Neutrophil (primary cell): ENCODE measurements around the gene TMSB4X.

Experiments used
- H3K27ac ChIP-seq: fragments of 200-600 bp; sonication (generic); 2 replicates; pipeline ENCODE4 v1.5.1; 2016; ENCODE audit warnings: mild to moderate bottlenecking, moderate library complexity
- H3K27me3 ChIP-seq: fragments of 200-600 bp; sonication (generic); 2 replicates; pipeline ENCODE4 v1.6.0; 2016; ENCODE audit warnings: mild to moderate bottlenecking
- H3K36me3 ChIP-seq: fragments of 200-600 bp; sonication (generic); 2 replicates; pipeline ENCODE4 v1.5.1; 2017
- H3K4me1 ChIP-seq, 2 experiments: fragments of 200-600 bp in 1 of 2; sonication (generic) in 1 of 2; 1 replicate in 1 of 2; 2 replicates in 1 of 2; pipeline versions ENCODE4 v1.5.1 to v1.6.1; 2013 to 2016; ENCODE audit warnings: low read depth in 1 of 2, low read length in 1 of 2, mild to moderate bottlenecking in 1 of 2, moderate library complexity in 1 of 2; ENCODE audit not compliant: control insufficient read depth in 1 of 2, insufficient read depth in 1 of 2
- H3K4me3 ChIP-seq, 2 experiments: fragments of 200-600 bp in 1 of 2; sonication (generic) in 1 of 2; 1 replicate in 1 of 2; 2 replicates in 1 of 2; pipeline ENCODE4 v1.5.1; 2013 to 2016; ENCODE audit warnings: low read depth in 1 of 2, low read length in 1 of 2, mild to moderate bottlenecking in 1 of 2, moderate library complexity in 1 of 2
- H3K9me3 ChIP-seq: fragments of 200-600 bp; sonication (generic); 2 replicates; pipeline ENCODE4 v1.5.1; 2016
- TF ChIP-seq, protein P1 (sequence below): fragments of 200-600 bp; sonication (generic); IDR thresholded peaks from 2 replicates; pipeline ENCODE4 v1.5.1; 2016; ENCODE audit warnings: antibody characterized with exemption

The TMSB4X gene

DNA sequence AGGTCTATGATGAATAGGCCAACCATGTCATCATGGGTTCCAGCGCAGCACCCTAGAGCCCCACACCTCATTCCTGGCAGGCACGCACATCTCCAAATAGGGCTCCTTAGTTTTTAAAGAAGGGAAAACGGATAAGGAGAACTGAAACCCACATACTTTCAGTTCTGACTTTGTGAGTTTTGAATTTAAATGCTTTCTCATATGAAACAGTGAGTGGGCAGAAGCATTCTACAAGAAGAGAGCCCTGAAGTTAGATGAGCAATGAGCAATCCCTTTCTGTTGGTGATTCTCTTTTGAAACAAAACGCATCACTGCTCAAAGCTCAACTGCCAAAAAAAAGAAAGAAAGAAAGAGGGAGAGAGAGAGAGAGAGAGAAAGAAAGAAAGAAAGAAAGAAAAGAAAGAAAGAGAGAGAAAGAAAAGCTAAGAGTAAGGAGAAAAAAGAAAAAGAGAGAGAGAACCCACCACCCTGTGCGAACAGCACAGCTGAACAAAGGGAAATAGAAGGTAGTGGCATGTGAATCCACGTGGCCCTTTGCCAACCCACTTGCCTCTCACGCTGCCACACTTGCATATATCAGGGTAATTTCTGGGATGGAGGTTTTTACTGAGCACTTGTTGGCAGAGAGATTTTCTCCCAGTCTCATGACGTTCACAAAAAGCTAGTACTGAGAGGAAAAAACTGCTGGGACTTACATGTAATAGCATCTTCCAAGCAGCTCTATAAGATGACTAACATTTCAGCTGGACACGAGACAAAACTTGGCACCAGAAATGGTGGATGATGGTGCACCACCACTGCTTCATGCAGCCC, 31.0 kb downstream of the TMSB4X start:
- Histone ChIP-seq H3K9me3 (no peaks in the 10 kb centered on the region), H3K27me3 (no peaks in the 10 kb centered on the region), H3K4me3 (no peak overlapping the region), H3K27ac (no peak overlapping the region), H3K36me3 (no peaks in the 10 kb centered on the region), H3K4me1 (peaks cover 29% of the 10 kb centered on the region in 2 experiments)
- TF ChIP-seq, protein P1, sequence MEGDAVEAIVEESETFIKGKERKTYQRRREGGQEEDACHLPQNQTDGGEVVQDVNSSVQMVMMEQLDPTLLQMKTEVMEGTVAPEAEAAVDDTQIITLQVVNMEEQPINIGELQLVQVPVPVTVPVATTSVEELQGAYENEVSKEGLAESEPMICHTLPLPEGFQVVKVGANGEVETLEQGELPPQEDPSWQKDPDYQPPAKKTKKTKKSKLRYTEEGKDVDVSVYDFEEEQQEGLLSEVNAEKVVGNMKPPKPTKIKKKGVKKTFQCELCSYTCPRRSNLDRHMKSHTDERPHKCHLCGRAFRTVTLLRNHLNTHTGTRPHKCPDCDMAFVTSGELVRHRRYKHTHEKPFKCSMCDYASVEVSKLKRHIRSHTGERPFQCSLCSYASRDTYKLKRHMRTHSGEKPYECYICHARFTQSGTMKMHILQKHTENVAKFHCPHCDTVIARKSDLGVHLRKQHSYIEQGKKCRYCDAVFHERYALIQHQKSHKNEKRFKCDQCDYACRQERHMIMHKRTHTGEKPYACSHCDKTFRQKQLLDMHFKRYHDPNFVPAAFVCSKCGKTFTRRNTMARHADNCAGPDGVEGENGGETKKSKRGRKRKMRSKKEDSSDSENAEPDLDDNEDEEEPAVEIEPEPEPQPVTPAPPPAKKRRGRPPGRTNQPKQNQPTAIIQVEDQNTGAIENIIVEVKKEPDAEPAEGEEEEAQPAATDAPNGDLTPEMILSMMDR, result no peak

DNA sequence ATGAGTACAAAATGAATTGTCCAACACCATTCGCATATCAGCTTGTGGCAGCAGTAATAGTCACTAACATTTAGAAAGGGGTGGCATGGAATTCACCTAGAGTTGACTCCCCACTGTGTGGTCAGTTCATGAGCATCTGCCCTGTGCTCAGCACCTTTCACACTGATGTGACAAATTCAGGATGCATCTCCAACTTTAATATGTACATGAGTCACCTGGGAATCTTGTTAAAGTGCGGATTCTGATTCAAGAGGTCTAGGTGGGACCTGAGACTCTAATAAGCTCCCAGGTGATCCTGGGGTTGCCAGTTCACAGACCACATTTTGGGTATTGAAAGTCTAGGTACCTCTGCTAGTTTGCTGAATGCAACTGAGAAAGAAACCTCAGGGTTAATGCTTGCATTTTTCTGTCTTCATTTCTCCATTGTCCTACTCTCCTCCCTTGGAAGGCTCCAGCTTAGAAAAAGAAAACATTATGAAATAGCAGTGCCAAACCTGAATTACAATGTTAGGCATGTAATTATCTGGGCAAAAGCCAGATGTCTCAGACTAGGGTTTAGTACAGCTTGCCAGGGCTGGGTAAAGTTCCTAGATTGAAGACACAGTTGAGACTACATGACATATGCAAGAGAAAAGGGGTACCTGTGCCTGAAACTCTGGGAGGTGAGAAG, 32.7 kb downstream of the TMSB4X start:
- no peaks in the 10 kb centered on the region for H3K9me3 ChIP-seq
- H3K27ac ChIP-seq, result peak overlapping the region; percentile 54
- TF ChIP-seq, protein P1, result no peak
- H3K4me1 ChIP-seq, result peaks cover 18 to 21% of the 10 kb centered on the region in 2 experiments
- H3K27me3 ChIP-seq, result no peaks in the 10 kb centered on the region
- no peak overlapping the region for H3K4me3 ChIP-seq
- no peaks in the 10 kb centered on the region for H3K36me3 ChIP-seq

DNA sequence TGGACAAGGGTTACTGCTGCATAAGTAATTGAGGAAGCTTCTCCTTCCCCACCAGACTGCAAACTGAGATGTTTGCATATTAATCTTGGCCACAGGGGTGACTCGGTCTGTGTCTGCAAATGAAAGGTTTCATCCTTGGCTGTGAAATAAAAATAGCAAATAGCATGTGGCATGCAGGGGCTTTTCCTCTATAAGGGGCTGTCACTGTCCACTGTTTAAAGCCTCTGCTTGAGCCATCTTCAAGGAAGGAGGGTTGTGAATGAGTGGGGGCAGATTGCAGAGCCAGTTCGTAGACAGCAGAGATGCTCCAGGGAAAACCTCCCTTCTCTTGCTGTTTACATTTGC, 33.3 kb downstream of the TMSB4X start:
- Histone ChIP-seq H3K4me1 (peaks cover 23 to 24% of the 10 kb centered on the region in 2 experiments), H3K4me3 (no peak overlapping the region), H3K36me3 (no peaks in the 10 kb centered on the region), H3K9me3 (no peaks in the 10 kb centered on the region), H3K27me3 (no peaks in the 10 kb centered on the region), H3K27ac (peak overlapping the region; percentile 54)
- TF ChIP-seq, protein P1, result no peak

DNA sequence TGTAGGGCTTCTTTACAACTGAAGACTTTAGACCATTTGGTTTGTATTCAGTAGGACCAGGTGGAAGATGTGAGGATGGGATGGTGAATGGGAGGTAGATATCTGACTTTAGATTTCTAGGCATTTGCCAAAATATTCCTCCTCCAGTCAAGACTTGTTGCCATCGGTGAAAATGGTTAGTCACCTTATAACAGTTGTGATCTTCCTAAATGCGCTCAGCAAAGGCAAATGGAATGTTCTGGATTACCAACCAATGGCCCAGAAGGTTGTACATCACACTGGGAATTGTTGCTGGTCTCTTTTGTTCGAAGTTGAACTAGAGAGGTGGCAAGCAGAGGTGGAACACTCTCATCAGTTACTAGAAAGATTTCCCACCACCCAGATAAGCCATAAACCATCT, 33.9 kb downstream of the TMSB4X start:
- H3K36me3 ChIP-seq, result no peaks in the 10 kb centered on the region
- no peaks in the 10 kb centered on the region for H3K9me3 ChIP-seq
- no peak overlapping the region for H3K27ac ChIP-seq
- peaks cover 29 to 31% of the 10 kb centered on the region in 2 experiments for H3K4me1 ChIP-seq
- no peak overlapping the region for H3K4me3 ChIP-seq
- no peaks in the 10 kb centered on the region for H3K27me3 ChIP-seq
- TF ChIP-seq, protein P1, result no peak

DNA sequence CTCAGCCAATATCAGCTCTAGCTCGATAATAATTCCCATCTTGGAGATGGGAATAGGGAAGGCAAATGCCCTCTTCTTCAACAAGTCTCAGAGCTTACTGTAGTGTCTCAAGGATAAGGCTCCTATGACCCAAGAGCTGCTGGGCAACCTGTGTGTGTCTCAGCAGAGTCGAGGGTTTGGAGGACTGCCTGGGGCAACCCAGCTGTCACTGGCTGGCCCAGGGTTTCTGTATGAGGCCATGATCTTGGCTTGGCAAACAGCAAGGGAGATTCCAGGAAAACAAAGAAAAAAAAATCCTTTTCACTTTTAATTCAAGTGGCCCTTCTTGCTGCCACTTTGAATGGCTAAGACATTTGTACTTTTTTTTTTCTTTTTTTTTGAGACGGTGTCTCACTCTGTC, 34.4 kb downstream of the TMSB4X start:
- Histone ChIP-seq H3K4me1 (peaks cover 32 to 36% of the 10 kb centered on the region in 2 experiments), H3K4me3 (no peak overlapping the region), H3K27me3 (no peaks in the 10 kb centered on the region), H3K27ac (no peak overlapping the region), H3K36me3 (no peaks in the 10 kb centered on the region), H3K9me3 (no peaks in the 10 kb centered on the region)
- TF ChIP-seq, protein P1, result no peak
